Measurements from ENCODE around the gene TNS1. TPM values are rescaled to one million over a fixed set of nuclear protein-coding genes. Genes with fewer than 3 reads are reported as not detected.
A peak's percentile ranks its signal among the peaks of the same experiment; 100 is the strongest.

TNS1 gene
- total RNA-seq, 1 donor from 2014 or later = 59.2 TPM

- no peak for TF ChIP-seq CTCF (conservative IDR thresholded peaks at IDR 0.05)
- H3K4me1 Mint-ChIP-seq (ENCODE audit: unreplicated experiment) = peaks cover 32% of the 10 kb centered on the region
- no peak overlapping the region for H3K27ac Mint-ChIP-seq
- H3K36me3 Mint-ChIP-seq = peaks cover 5% of the 10 kb centered on the region
- no peak for DNase-seq (ENCODE audit: extremely low spot score, unreplicated experiment)
- peaks cover 4% of the 10 kb centered on the region for H3K27me3 Mint-ChIP-seq
- no peak overlapping the region for H3K4me3 Mint-ChIP-seq
- no peaks in the 10 kb centered on the region for H3K9me3 Mint-ChIP-seq
Observed at GRCh38 chr2:217983276-217984233, 19.2 kb downstream of the TNS1 start.

- H3K27me3 Mint-ChIP-seq = peaks cover 4% of the 10 kb centered on the region
- H3K27ac Mint-ChIP-seq = no peak overlapping the region
- H3K9me3 Mint-ChIP-seq = no peaks in the 10 kb centered on the region
- H3K4me1 Mint-ChIP-seq (ENCODE audit: unreplicated experiment) = peaks cover 24% of the 10 kb centered on the region
- H3K4me3 Mint-ChIP-seq = no peak overlapping the region
- H3K36me3 Mint-ChIP-seq = peaks cover 5% of the 10 kb centered on the region
- no peak for TF ChIP-seq CTCF (conservative IDR thresholded peaks at IDR 0.05)
- DNase-seq (ENCODE audit: extremely low spot score, unreplicated experiment) = no peak
Observed at GRCh38 chr2:217981971-217982370, 20.8 kb downstream of the TNS1 start.

- peak overlapping the region; percentile 58 for H3K4me3 Mint-ChIP-seq
- no peak for TF ChIP-seq CTCF (conservative IDR thresholded peaks at IDR 0.05)
- no peak for DNase-seq (ENCODE audit: extremely low spot score, unreplicated experiment)
Observed at GRCh38 chr2:217981084-217981730, 21.6 kb downstream of the TNS1 start.

GRCh38 chr2:217980591-217980990 is 22.2 kb downstream of the TNS1 start:
- no peak for DNase-seq (ENCODE audit: extremely low spot score, unreplicated experiment)
- TF ChIP-seq CTCF (conservative IDR thresholded peaks at IDR 0.05) = no peak
- H3K9me3 Mint-ChIP-seq = no peaks in the 10 kb centered on the region
- H3K27ac Mint-ChIP-seq = peak overlapping the region; percentile 10
- H3K4me1 Mint-ChIP-seq (ENCODE audit: unreplicated experiment) = peaks cover 24% of the 10 kb centered on the region
- H3K27me3 Mint-ChIP-seq = peaks cover 4% of the 10 kb centered on the region
- peak overlapping the region; percentile 58 for H3K4me3 Mint-ChIP-seq
- peaks cover 5% of the 10 kb centered on the region for H3K36me3 Mint-ChIP-seq

More at GRCh38 chr2:217981084-217981730, 21.6 kb downstream of the TNS1 start:
- Mint-ChIP-seq H3K4me1 (ENCODE audit: unreplicated experiment) (peaks cover 24% of the 10 kb centered on the region), H3K36me3 (peaks cover 5% of the 10 kb centered on the region), H3K27me3 (peaks cover 4% of the 10 kb centered on the region), H3K27ac (peak overlapping the region; percentile 10), H3K9me3 (no peaks in the 10 kb centered on the region)

- H3K4me1 Mint-ChIP-seq (ENCODE audit: unreplicated experiment) = peaks cover 24% of the 10 kb centered on the region
- no peaks in the 10 kb centered on the region for H3K9me3 Mint-ChIP-seq
- H3K36me3 Mint-ChIP-seq = peaks cover 5% of the 10 kb centered on the region
- peak overlapping the region; percentile 88 for H3K4me3 Mint-ChIP-seq
- TF ChIP-seq CTCF (conservative IDR thresholded peaks at IDR 0.05) = no peak
- H3K27ac Mint-ChIP-seq = peak overlapping the region; percentile 10
- H3K27me3 Mint-ChIP-seq = peaks cover 4% of the 10 kb centered on the region
- DNase-seq (ENCODE audit: extremely low spot score, unreplicated experiment) = no peak
Observed at GRCh38 chr2:217980036-217980435, 22.8 kb downstream of the TNS1 start.

All from type B pancreatic cell (in vitro differentiated cells).